Measurements from ENCODE around the gene HNF1B.
"Not testable (repeated sequence)": the region's sequence is repeated elsewhere in the genome, so short reads cannot be mapped to it uniquely, and the experiment has no call there.

HNF1B gene

DNA sequence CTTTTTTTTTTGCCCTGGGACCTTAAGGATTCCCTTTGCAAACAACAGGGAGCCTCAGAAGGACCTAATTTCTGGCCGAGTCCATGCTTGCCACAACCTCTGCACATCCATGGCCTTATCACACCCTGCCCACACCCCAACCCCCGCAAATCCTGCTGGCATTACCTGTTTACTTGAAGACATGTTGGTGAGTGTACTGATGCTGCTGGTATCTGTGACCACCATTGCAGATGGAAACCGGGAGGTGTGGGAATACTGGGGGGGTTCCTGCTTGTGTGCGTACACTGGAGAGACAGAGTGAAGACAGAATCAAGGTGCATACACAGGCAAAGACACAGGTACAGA is 46.0 kb downstream of the HNF1B start:
- no peak for DNase-seq

DNA sequence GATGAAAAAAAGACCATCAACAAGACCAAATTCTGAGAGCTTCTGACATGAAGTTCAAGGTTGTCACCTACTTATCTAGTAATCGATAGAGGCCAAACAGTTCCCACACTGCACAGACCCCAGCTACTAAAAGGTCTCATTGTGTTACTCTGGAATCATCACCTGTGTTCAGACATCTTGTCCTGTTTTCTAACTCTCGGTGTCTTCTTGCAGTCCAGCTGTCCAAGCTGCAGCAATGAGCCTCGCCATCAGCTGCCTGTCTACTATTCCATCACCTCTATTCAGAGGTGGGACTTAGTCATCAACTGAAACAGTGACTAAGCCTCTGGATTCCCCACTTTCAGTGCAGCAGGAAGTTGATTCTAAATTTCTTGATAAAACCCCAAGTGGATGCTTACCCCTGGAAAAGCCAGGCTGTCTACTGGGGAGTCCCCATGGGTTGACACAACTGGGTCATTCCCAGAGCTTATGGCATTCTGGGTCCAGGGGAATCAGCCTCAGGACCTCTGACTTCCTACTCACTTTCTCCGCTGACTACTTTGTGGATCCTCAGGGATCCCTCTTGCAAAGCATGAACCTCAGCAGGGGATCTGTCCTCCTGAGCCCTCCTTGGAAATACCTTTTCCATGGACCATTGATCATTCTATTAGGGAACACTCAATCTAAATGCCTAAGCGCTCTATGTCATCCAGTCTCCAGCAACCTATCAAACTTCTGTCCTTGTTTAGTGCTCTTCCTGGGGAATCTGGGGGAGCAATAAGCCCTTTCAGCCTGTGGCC is 46.5 kb downstream of the HNF1B start:
- DNase-seq, result no peak

DNA sequence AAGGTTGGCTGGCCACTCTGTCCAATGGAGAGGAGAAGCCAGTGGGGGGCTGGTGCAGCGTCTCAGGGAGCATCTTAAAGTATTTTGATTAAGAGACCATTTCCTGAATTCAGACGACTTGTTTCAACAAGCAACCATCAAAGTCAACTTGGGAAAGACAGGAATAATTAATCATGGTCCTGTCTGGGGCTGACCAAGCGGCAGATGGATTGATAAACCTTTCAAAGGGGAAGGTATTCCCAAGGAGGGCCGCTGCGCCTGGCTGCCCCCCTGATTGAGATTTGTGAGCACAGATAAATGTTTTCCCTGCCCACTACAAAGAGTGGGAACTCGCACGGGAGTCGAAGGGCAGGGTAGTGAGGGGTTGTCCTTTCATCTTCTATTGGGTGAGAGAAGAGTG is 47.5 kb downstream of the HNF1B start:
- no peak for DNase-seq

DNA sequence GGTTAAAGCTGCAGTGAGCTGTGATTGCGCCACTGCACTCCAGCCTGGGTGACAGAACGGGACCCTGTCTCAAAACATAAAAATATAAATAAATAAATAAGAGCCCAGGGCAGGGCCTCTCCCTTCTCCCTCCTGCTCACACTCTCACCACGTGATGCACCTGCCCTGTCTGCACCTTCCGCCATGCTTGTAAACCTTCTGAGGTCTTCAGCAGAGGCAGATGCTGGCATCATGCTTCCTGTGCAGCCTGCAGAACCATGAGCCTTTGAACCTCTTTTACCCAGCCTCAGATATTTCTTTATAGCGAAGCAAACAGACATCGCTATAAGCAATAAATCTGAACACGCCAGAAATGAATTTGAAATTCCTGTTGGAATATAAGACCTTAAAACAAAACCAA is 48.5 kb downstream of the HNF1B start:
- DNase-seq, result no peak

DNA sequence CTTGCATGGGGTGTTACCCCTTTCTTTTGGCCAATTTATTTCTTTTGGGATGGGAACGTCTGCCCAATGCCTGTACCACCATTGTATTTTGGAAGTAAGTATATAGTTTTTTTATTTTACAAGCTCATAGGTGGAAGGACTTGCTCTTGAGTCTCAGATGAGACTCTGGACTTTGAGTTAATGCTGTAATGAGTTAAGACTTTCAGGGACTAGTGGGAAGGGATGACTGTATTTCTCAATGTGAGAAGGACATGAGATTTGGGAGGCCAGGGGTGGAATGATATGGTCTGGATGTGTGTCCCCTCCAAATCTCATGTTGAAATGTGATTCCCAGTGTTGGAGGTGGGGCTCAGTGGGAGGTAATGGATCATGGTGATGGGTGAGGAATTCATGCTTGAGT is 49.1 kb downstream of the HNF1B start:
- DNase-seq, result no peak

DNA sequence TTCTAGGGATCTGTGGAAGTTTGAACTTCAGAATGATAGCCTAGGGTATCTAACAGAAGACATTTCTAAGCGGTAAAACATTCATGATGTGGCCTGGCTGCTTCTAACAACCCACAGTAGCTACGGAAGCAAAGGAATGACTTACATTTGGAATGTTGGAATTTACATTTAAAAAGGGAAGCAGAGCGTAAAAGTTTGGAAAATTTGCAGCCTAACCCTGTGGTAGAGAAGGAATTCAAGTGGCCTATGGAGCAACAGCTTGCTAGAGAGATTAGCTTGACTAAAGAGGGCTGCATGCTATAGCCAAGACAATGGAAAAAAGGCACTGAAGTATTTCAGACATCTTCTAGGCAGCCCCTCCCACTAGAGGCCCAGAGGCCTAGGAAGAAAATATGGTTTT is 50.1 kb downstream of the HNF1B start:
- DNase-seq, result no peak

DNA sequence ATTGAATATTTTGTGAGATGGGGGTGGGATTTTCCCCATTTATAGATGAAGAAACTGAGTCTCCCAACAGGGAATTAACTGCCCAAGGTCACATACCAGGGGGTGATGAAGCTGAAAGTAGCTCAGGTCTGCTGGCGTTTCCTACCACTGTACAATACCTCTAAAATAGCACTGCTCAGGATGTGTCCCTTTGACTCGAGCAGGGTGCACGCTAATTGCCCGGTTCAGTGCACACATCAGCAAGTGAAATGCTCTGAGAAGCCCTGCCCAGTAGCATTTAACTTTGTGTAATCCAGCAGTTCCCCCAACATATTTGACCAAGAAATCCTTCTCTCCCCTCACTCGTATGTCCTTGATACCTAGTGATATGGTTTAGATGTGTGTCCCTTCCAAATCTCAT is 51.5 kb downstream of the HNF1B start:
- DNase-seq, result no peak

DNA sequence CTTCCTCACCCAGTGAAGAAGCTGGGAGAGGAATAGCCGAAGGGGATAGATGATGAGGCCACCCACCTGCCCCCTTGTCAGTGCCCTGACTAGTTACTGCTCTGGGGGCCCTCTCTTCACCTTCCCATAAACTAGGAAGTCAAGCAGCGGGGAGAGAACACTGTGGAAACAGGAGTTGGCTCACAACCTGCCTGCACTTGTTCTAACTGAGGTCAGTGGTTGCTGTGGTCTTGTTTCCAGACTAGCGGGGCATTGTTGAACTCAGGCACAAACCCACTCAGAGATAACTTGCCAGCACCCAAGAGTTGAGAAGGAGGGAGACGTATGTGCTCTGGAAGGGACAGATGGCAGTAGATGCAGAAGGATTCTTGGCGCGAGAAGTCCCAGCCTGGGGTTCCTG is 53.1 kb downstream of the HNF1B start:
- DNase-seq, result no peak

DNA sequence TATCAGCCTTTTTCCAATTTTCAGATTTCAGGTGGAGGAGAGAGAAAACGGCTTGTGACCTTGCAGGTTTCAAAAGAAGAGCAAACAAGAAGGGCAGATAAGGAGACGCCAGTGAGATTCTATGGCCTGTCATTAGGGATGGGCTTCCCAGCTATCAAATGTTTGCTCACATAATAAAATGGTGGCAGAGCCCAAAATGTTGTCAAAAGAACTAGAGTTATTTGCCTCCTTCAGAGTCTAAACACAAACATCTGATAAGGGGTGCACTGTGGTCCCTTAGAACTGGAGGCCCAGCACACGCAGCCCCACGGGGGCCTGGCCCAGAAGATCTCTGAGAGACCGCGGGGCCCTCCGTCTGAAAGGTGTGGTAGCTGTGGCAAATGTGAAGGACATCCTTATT is 55.5 kb downstream of the HNF1B start:
- no peak for DNase-seq

DNA sequence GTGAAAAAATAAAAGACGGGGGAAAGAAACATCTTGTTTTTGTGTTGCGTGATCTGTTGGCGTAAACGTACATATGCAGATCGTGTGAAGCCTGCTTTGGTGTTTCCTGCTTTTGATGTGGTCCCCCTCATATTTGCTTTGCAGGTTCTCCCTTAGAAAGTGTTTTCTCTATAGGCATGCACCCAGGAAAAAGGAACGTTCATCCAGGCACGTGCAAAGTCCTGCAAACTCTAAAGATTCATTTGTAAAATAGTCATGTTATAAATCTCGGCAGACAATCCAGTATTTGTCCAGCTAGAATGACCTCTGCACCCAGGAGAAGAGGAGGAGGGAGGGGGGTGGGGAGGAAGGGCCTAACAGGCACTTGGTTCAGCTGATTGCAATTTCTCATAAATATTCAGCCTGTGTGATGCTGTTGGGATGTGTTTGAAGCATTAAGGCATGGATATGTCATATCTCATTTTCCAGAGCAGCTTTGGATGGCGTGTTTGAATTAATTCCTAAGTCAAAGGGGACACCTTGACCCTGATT is 61.3 kb downstream of the HNF1B start:
- no peak for DNase-seq

DNA sequence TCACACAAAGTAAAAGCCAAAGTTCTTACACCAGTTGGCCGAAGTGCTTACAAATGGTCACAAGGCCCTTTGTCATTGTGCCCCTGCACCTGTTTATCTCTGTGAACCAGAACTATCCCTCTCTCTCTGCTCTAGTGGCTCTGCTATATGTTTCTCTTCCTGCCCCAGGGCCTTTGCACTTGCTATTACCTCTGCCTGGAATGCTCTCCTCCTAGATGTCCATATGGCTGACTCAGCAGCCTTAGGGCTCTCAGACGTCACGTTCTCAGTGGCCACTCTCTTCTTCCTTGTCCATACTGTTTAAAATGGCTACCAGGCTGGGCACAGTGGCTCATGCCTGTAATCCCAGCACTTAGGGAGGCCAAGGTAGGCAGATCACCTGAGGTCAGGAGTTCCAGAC is 62.9 kb downstream of the HNF1B start:
- DNase-seq, result no peak

DNA sequence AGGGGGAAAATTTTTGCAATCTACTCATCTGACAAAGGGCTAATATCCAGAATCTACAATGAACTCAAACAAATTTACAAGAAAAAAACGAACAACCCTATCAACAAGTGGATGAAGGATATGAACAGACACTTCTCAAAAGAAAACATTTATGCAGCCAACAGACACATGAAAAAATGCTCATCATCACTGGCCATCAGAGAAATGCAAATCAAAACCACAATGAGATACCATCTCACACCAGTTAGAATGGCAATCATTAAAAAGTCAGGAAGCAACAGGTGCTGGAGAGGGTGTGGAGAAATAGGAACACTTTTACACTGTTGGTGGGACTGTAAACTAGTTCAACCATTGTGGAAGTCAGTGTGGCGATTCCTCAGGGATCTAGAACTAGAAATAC is 64.9 kb downstream of the HNF1B start:
- not testable (repeated sequence) for DNase-seq

DNA sequence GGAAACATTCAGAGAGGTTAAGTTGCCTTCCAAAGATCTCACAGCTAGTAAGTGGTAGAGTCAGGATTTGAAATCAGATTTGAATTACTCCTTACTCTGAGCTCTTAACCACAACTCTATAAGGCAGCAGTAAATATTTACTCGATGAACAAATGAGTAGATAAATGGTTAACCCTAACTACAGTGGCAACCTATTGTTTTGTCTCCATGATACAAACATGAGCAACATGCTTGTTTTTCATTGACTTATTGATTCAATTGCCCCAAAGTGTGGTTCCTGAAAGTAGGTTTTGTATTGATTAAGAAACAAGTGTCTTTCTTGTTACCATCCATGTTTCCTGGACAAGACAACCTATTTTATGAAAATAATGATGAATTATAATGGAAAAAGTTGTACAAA is 66.8 kb downstream of the HNF1B start:
- DNase-seq, result no peak

DNA sequence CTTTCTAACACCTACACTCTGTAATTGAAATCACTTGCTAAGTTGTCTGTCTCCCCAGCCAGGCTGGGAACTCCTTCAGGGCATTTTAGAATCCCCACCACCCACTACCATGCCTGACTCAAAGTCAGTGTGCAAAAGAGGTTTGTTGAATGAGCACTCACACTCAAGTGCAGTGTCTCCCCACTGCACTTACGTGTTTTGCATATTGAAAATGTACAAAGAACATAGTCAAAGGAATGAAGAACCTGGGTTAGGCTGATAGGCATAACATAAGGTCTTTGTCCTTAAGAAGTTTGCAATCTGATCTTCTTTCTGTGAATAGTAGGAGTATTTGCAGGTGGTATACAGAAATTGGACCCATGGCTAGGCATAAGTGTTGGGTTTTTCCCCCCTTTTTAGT is 67.8 kb downstream of the HNF1B start:
- DNase-seq, result no peak

DNA sequence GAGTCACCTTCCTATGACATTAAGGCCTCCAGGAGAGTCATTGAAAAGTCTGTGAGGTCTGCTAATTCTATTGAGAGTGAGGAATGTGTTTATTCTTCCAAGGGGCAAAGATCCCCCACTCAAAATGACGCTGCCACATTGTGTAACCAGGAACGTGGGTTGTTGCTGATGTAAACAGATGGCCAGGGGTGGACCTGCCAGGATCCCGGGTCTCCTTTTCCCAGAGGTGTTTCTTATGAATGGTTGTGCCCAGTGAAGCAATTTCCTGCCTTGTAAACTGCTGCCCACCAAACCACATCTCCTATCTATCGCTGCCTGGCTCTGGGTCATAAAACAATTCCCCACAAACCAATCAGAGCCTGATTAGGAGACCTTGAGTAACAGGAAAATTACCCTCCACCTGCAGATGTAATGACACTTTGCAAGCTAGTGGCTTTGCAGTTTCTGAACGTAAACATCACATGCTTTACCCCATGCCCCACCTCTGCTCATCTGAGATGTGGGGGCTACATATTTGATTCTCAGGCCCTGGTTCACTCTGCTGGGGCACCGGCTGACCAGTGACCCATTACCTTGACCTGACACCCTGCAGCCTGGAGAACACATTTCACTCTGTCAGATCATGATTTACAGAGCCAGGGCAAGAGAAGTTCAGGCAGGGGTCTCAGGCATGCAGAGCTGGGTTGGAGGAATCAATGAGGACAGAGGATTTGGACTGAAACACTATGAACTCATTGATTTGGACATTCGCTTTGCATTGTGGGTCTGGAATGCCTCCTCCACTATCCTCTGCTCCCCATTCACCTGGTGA is 68.5 kb downstream of the HNF1B start:
- no peak for DNase-seq

DNA sequence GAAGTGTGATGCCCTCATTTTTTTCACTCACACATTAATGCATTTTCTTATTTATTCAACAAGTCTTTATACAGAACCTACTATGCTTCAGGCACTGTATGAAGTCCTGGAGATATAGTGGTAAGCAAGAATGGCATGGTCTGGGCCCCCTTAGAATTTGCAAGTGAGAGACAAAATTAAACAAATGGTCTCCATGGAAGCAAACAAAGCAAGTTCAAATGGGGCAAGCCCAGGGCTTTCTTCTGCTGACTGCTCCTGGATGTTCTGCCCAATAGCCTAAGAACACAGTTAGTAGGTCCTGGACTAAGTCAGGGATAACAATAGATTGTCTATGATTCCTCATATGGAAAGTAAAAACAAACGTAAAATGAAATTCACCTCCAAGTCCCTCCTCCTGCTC is 70.3 kb downstream of the HNF1B start:
- no peak for DNase-seq

DNA sequence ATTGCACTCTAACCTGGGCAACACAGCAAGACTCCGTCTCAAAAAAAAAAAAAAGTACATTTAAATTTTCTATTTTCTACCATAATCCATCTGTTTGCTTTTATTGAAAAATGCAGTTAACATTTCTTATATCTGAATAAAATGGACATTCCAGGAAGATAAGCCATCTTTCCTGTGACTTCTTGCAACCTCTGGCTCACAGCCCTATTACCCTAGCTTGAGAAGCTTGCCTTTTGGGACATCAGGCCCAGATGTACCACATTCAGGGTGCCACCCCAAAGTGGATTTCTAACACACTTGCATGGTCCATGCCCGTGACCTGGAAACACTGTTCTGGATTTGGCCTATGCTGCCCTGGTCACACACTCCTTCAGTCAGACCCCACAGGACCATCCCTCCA is 71.5 kb downstream of the HNF1B start:
- no peak for DNase-seq

DNA sequence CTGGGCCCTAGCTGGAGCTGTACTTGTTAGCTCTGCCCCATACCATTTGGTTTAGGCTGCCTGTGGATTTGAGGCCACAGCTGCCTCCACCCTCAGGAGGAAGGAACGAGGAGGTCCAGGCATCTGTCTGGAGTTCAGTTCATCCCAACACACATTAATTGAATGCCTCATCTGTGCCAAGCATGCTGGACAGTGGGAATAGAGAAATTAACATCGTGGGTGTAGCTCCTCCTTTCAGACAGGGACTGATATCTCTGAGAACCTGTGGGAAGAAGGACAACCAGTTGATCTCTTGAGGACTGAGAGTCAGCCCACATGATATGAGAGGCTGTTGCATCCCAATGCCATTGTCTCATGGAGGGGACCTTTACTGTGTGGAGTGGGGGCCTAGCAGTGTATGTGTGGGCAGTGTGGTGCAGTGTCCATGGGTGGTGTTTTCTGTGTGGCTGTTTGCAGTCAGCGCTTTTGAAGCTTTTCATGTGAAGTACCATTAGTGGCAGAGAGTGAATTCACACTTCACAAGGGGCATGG is 72.2 kb downstream of the HNF1B start:
- DNase-seq, result no peak

DNA sequence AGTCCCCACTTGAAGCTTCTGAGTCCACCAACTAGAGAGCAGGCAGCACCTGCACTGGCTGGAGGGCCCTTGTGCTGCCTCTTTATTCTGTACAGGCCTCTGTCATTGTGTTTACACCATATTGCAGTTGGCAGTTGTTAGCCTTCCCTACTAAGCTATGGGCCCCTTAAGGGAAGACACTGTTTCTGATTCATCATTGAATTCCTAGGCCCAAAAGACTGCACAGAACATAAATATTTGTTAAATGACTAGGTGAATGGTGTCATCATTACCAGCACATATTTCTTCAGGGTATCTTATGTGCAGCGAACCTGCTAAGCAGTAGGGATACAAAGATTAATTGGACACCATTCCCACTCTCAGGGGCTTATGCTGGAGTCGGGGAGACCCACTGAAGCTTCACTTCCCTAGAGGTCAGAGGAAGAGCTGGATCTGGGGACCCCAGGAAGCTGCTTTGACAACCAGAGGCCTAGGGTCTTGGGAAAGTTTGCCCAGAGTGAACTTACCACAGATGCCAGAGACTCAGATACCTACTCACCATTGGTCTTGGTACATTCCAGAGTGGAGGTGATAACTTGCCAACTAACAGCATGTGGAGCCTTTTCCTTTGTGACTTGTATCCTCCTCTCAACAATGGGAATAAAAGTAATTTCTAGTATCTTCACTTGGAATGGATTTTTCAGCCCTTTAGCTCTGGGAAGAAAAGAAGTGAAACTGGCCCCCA is 72.9 kb downstream of the HNF1B start:
- DNase-seq, result no peak

DNA sequence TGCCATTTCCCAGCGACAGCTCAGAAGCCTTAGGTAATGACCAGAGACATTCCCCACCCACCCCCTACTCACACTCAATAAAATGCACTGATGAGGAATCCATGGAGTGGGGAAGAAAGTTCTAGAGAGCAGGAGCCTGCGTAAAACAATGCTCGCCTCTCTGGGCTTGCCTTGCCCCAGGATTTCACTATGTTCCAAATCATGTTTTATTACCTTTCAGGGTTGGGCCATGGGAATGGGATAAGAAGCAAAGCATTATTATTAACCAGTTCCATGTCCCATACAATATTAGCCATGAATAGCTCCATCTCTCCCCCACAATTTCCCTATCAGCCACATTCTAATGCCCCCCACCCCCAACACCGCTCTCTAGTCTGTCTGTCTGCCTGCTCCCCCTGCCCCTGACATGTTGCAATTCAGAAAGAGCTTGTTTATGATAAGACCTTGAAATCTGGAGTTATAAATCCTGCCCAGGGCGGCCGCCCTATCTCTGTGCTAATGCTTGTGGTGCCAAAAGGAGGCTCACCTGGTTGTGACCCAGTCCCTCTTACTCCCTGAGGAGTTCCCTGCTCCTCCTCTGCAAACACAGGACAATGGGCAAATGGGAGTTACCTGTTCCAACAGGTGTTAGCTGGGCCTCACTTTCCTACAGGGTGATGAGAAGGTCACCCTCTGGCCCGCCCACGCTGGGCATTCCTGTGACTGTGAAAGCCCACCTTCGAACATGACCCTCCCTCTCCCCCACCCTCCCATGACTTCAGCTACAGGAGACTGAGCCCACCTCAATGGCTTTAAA is 73.6 kb downstream of the HNF1B start:
- no peak for DNase-seq

DNA sequence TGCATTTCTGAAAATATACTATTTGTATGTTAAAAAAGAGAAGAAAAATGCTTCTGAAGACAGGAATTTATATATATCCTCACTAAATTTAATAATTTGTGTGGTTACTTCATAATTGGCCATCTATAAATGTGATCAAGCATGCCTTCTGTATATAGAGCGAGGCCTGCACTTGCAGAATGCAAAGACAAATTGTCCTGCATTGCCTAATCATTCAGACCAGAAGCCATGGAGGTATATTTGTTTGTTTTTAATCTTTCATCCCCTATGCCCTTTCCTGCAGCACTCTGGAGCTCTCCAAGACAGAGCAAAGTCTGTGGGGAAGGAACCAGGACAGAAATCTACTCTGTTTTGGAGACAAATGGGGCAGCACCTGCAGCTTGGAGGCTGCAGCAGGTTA is 77.8 kb downstream of the HNF1B start:
- no peak for DNase-seq

DNA sequence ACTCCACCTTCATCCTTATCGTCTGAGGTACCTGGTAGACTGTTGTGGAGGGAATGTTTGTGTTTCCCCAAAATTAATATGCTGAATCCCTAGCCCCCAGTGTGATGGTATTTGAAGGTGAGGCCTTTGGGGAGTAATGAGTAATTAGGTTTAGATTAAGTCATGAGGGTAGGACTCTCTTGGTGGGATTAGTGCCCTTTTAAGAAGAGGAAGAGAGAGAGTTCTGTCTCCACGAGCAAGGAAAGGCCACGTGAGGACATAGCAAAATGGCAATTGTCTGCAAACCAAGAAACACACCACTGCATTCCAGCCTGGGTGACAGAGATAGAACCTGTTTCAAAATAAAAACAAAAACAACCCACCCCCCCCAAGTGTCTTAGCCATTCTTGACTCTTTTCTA is 80.6 kb downstream of the HNF1B start:
- no peak for DNase-seq

DNA sequence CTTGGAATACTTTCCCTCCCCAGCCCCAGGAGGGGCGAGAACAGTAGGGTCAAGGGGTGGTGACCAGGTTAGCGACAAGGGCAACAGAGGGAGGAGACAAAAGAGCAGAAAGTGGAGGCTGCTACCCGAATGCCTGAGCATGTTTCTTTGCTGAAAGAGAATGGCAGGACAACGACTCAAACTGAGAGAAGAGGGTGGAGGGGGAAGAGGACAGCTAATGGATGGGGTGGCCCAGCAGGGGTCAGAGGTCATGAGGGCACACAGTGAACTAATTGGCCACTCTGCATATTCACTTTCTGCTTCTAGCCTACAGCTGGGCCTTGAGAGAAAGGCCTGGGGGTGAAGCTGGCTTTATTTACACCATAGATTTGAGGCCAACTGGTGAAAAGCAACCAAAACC is 82.5 kb downstream of the HNF1B start:
- DNase-seq, result no peak
